NOMO-1 treated with DMSO at 0.1 percent for 48 hours (cell line): ENCODE data around the gene PPM1N.

ENCODE experiments used
- DNase-seq: peaks from one replicate; lab custom pipeline; 2025; ENCODE audit not compliant: unreplicated experiment; lab: John Stamatoyannopoulos, UW

Gene PPM1N, protein sequence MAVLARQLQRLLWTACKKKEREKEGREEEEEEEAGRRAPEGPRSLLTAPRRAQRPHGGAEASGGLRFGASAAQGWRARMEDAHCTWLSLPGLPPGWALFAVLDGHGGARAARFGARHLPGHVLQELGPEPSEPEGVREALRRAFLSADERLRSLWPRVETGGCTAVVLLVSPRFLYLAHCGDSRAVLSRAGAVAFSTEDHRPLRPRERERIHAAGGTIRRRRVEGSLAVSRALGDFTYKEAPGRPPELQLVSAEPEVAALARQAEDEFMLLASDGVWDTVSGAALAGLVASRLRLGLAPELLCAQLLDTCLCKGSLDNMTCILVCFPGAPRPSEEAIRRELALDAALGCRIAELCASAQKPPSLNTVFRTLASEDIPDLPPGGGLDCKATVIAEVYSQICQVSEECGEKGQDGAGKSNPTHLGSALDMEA

DNA sequence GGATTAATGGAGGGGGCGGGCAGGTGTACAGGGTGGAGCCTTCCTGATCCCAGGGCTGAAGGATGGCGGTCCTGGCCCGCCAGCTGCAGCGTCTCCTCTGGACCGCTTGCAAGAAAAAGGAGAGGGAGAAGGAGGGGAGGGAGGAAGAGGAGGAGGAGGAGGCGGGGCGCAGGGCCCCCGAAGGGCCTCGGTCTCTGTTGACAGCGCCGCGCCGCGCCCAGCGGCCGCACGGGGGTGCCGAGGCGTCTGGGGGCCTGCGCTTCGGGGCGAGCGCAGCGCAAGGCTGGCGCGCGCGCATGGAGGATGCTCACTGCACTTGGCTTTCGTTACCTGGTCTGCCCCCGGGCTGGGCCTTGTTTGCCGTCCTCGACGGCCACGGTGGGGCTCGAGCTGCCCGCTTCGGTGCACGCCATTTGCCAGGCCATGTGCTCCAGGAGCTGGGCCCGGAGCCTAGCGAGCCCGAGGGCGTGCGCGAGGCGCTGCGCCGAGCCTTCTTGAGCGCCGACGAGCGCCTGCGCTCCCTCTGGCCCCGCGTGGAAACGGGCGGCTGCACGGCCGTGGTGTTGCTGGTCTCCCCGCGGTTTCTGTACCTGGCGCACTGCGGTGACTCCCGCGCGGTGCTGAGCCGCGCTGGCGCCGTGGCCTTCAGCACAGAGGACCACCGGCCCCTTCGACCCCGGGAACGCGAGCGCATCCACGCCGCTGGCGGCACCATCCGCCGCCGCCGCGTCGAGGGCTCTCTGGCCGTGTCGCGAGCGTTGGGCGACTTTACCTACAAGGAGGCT, at the start of gene PPM1N:
Gene PPM1N, plus strand, starts transcription at position 33 of the 785 bp plus-strand sequence. Its CDS starts 30 bp downstream, at position 63.
- DNase-seq: peak; percentile 28

DNA sequence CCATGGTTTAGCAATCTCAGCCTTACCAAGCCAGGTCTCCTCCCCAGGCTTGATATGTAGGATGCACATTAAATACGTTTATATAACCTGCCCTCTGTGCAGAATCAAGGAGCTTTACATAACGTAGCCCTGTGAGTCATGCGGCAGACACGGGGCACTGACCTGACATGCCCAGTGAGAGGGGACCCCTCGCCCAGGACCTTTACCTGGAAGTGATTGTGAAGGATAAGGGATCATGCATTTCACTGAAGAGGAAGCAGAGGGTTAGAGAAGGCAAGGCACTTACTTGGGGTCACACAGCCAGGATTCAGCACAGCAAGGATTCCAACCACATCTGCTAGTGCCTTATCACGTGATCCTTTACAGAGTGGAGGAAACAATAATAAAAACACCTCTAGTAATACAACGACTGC, 49.4 kb upstream of the PPM1N start:
- no peak for DNase-seq

DNA sequence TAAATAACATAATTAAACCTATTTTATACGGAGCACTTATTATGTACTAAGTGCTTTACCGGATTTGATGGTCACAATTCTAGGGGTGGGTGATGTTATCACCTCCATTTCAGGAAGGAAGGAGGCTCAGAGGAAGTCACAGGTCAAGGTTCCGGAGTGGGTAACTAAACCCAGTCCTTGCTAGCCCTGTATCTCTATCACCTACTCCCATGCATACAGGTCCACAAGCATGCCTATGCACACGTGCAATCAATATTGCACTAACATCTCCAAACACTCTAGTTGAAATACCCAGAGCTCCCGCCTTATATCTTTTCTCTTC, 48.3 kb upstream of the PPM1N start:
- no peak for DNase-seq

DNA sequence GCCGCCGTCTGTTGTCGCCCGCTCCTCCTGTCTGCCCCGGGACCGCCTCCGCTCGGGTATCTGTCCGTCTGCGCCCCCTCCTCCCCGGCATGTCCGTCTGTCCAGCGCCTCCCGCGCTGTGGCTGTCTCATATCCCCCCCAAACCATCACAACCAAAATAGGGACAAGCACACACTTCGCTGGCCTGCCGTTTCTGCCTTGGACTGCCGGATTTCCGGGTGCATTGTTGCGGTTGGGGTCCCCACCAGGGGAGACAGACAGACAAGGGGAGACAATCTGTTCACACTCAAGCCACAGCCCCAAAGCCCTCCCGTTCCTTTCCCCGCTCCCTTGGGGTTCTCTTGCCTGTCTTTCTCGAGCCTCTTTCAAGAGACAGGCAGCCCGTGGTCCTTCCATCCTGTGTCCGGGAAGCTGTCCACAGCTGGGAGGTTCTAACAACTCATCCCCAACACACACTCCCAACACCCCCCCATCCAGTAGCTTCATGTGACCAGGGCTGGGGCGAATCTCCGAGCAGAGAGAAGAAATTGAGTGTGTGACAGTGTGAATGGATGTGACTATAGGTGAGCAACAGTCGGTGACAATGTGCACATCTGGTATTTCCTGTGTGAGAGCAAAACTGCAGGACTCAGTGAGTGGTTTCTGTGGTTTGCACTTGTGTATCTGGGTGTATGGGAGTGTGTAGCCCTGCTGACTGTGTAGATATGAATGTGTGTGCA, 47.0 kb upstream of the PPM1N start:
- DNase-seq: no peak

DNA sequence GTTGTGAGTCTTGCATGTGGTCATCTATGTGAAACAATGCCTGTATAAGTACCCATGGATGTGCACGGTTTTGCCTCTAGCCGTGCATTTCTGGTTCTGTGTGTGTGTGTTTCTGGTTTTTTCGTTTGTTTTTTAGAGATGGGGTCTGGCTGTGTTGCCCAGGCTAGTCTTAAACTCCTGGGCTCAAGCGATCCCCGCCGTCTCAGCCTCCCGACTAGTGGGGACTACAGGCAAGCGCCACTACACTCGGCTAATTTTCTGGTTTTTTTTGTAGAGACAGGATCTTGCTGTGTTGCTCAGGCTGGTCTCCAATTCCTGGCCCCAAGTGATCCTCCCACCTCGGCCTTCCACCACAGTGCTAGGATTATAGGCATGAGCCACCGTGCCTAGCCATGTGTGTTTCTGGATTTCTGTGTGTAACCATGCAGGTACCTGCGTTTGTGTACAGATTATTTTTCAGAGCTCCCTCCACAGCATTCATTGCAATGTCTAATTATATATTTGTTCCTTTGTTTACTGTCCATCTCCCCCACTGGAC, 46.3 kb upstream of the PPM1N start:
- DNase-seq: no peak

DNA sequence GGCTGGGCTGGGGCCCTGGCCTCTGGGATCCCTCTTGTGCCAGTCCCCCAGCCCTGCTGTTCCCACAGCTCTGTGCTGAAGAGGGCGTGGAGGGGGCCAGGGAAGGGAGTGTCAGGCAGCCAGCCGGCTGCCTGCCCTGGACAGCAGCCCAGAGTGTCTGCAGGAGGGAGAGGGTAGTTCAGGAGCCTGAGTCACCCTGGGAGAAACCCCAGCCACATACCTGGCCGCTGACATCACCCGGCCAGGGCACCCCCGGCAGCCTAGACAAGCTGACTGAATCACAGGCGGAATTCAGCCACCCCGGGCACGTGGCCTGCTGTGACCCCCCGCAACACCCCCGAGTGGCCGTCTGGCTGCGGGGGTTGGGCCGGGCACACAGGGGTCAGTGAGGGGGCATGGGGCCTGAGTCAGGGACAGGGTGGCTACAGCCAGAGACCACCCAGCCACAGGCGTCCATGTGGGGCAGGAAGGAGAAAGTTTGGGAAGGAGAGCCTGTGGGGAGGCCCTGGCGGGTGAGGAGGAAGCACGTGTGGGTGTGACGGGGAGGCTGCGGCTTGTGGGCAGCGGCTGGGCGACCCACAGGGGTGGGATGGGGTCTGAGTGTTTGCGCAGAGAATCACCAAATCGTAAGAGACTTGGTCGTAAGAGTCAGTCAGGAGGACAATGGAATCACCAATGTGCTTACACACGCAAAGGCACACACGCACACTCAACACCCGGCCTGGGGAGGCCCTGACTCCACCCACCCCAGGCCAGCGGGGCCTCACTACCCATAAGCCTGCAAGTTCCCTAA, 42.3 kb upstream of the PPM1N start:
- DNase-seq: peak; percentile 75

DNA sequence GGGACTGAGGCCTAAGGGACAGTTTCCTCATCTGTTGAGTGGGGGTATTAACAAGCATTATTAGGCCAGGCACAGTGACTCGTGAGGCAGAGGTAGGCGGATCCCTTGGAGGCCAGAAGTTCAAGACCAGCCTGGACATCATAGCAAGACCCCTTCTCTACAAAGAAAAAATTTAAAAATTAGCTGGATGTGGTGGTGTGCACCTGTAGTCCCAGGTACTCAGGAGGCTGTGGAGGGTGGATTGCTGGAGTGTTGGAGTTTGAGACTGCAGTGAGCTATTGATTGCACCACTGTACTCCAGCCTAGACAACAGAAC, 41.8 kb upstream of the PPM1N start:
- DNase-seq: no peak

DNA sequence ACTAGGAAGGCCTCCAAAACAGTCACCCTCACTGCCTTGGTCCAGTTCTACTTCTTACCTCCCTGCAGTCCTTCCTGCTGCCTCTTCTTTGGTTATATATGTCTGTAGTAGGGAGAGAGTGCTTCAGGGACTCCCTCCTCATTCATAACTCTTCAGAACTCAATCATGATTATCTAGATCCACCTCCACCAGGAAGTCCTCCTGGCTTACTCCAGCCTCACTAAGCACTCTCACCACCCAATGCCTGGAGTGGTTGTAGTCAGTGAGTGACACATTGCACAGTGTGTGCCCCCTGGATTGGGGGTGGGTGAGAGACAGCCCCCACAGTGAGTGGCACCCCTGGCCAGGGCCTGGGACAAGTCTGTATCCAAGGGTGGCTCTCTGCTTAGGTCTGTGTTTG, 40.5 kb upstream of the PPM1N start:
- DNase-seq: no peak

DNA sequence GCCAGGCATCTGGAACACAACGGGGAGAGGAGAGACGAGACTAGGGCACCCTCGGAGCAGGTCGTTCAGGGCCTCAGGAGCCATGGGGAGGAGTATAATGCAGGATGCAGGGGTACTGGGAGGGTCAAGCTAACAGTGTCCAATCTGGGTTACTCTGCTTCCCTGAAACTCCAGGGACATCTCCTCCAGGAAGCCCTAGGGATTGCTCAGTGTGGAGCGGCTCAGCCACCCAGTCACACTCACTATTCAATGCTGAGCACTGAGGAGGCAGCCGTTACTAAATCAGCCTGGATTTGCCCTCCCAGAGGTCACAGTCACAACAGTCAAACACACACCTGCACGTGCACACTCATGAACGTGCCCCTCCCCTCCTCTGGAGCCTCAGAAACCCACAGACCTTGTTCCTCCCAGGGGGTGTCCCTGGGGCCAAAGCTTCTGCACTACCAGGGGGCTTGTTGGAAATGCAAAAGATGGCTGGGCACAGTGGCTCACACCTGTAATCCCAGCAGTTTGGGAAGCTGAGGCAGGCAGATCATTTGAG, 37.4 kb upstream of the PPM1N start:
- DNase-seq: no peak

DNA sequence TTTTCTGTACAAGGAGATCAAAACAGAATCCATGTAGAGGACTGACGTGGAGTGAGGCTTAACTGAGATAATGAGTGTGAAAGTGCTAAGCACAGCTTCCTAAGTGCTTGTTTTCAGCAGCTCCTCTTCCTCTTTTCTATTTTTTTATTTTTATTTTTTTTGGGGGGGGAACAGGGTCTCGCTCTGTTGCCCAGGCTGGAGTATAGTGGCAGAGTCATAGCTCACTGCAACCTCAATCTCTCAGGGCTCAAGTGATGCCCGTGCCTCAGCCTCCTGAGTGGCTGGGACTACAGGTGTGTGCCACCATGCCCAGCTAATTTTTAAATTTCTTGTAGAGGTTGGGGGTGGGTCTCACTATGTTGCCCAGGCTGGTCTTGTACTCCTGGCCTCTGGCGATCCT, 36.1 kb upstream of the PPM1N start:
- DNase-seq: peak; percentile 17

DNA sequence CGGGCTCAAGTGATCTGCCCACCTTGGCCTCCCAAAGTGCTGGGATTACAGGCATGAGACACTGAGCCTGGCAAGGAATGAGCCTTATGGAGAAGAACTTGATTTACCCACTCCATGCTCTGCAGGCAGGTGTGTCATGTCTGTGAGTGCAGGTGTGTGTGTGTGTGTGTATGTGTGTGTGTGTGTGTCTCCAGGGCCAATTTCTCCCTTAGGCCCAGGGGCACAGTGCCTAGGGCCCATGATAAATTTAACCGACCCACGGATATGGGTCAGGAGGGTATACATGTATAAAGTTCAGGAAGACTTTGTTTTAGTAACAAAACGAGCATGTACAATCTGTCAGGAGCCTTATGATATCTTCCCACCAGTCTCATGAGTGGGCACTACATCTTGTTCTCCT, 35.0 kb upstream of the PPM1N start:
- DNase-seq: no peak

DNA sequence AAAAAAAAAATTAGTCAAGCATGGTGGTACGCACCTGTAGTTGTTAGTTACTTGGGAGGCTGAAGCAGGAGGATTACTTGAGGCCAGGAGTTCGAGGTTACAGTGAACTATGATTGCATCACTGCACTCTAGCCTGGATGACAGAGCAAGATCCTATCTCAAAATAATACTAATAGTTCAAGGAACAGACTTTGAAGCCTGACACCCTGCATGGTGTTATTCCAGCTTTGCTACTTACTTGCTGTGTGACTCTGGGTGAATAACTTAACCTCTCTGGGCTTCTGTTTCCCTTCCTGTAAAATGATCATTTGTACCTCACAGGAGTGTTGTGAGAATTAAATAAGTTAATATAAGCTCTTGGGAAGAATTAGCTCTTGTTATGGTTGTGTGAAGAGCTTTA, 34.0 kb upstream of the PPM1N start:
- DNase-seq: no peak

DNA sequence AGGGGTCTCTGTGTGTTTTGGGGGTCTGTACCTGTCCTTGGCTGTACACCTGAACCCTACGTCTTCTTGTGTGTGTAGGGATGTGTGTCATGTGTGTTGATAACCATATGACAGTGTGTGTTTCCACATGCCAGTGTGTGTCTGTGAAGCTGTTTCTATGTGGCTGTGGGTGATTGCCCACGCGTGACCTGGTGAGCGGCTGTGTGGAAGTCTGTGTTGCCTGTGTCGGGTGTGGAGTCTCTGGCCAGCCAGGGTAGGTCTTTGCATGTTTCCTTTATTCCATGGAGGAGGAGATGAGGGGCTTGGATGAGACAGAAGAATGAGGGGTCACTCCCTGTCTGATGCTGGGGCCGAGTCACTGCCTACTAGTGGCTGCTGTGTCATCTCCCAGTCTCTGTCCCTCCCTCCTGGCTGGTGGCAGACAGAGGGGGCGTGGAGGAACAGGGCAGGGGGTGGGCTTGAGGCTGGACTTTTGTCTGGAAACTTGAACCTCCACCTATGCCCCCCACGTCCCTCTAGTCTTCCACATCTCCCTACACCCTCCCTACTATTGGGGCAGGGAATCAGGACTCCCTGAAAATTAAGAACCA, 33.3 kb upstream of the PPM1N start:
- no peak for DNase-seq

DNA sequence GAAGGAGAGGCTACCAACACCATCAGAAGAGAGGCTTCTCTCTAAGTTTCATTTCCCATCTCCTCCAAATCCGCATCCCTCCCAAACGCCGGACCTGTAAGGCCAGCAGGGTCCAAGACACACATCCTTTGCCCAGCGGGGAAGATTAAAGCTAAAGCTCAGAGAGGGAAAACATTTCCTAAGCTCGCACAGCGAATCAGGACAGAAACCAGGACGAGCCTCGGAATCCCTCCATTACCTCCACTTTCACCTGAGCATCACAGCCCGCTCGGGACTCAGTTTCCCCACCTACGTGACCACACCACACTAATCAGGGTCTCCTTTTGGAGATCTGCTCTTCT, 31.2 kb upstream of the PPM1N start:
- DNase-seq: no peak

DNA sequence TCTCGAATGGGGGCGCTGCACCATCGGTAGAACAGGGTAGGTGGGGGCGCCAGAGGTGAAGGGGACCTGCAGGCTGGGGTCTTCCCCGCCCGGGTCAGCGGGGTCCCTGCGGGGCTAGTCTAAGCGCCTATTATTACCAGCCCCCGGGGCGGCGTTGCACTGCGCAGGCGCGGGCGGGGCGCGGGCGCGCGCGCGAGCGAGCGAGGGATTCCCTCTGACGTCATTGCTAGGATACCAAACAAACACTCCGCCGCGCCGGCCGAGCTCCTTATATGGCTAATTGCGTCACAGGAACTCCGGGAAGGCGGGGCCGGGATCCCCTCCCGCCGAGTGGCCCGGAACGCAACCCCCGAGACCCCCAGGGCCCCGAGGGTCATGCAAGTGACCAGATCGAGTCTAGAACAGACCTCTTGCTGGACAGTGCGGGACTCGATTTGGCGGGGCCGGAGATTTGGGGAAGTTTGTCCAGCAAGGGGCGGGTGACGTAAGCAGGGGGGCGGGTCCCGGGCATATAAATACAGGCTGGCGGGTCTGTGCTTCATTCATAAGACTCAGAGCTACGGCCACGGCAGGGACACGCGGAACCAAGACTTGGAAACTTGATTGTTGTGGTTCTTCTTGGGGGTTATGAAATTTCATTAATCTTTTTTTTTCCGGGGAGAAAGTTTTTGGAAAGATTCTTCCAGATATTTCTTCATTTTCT, 30.6 kb upstream of the PPM1N start, which contains the start of gene FOSB:
Gene FOSB, plus strand, starts transcription at position 541 of the 703 bp plus-strand sequence. CDS start 591 bp downstream, outside the sequence.
- peak; percentile 88 for DNase-seq

DNA sequence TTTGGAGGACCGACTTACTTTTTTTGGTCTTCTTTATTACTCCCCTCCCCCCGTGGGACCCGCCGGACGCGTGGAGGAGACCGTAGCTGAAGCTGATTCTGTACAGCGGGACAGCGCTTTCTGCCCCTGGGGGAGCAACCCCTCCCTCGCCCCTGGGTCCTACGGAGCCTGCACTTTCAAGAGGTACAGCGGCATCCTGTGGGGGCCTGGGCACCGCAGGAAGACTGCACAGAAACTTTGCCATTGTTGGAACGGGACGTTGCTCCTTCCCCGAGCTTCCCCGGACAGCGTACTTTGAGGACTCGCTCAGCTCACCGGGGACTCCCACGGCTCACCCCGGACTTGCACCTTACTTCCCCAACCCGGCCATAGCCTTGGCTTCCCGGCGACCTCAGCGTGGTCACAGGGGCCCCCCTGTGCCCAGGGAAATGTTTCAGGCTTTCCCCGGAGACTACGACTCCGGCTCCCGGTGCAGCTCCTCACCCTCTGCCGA, 30.0 kb upstream of the PPM1N start:
- peak; percentile 25 for DNase-seq

DNA sequence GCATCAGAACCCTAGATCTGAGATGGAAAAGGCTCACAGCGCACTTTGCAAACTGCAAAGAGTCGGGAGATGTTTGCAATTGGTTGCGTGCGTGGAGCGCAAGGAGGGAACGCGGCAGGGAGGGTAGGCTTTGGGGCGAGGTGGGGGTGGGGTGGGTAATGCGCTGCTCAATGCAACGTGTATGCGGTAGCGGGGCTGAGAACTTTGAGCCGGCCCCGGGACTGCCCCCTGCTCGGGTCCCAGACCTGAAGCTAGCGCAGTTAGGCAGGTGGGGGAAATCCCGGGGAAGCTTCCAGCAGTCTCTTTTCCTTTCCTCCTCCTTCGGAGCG, 29.5 kb upstream of the PPM1N start:
- no peak for DNase-seq

DNA sequence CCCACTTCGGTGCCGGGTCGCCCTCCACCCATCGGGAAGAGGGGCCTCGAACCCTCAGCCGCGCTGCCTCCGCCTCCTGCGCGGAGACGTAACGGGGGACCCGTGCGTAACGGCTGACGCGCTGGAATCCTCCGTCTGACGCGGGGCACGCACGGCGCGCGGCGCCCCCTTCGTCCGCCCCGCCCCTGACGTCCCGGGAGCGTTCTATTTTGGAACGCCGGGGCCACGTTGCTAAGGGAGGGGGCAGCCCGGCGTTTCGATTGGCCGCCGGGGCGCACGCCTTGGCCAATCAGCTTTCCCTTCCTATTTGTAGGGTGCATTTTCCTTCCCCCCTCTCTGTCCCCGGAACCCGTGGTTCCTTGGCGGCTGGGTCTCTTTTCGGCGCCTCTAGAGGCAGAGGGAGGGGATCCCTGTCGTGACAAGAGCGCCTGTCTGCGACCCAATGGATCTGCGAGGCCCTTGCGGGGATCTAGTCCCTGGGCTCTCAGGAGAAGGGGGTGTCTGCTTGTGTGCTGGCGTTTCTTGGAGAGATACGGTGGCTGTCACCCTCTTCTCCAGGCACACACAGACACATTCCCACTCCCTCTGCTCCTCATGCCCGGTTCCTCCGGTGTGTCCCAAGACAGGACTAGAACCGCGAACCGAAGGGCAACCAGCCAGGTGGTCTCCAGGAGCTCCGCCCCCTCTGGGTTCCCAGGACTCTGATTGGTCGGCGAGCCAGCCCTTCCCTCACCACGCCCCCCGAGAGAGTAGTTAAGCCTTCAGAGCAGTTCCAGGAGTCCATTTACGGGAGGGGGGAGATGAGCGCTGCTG, 28.9 kb upstream of the PPM1N start:
- peak; percentile 96 for DNase-seq
